Transverse colon (tissue), 4 donors: ENCODE results near the gene MICU2. TPM values are rescaled to one million over a fixed set of nuclear protein-coding genes. Genes with fewer than 3 reads are reported as not detected.

Experiments
- DNase-seq: peaks from one replicate; pipeline ENCODE4 v3.0.0-alpha.2; 2019
- H3K27ac ChIP-seq, 4 donors: fragments of 200-600 bp; sonication (generic); 2 replicates each; pipeline ENCODE4 v1.5.1; 2016 to 2018; ENCODE audit warnings: inconsistent platforms in 4 of 4
- H3K27me3 ChIP-seq: fragments of 200-600 bp; sonication (generic); 2 replicates; pipeline ENCODE4 v1.5.1; 2017; ENCODE audit warnings: inconsistent platforms
- H3K36me3 ChIP-seq, 4 donors: fragments of 200-600 bp; sonication (generic); 2 replicates each; pipeline ENCODE4 v1.5.1; 2017 to 2019; ENCODE audit warnings: inconsistent platforms in 4 of 4
- H3K4me1 ChIP-seq, 4 donors: fragments of 200-600 bp; sonication (generic); 2 replicates each; pipeline ENCODE4 v1.5.1; 2017 to 2020; ENCODE audit warnings: inconsistent platforms in 4 of 4
- H3K4me3 ChIP-seq, 4 donors: fragments of 200-600 bp; sonication (generic); 1 replicate in 1 of 4; 2 replicates in 3 of 4; pipeline versions ENCODE4 v1.5.1 to v1.6.1; 2017 to 2019; ENCODE audit warnings: inconsistent platforms in 4 of 4
- H3K9me3 ChIP-seq, 2 donors: fragments of 200-600 bp; sonication (generic); 2 replicates each; pipeline ENCODE4 v1.5.1; 2017 to 2019; ENCODE audit warnings: inconsistent platforms in 2 of 2
- EP300 ChIP-seq: sonication (generic); formaldehyde crosslinking; IDR thresholded peaks from one replicate; pipeline ENCODE4 v1.6.1; 2017; ENCODE audit warnings: antibody characterized with exemption, low read depth
- POLR2A ChIP-seq: fragments of 450-650 bp; IDR thresholded peaks from one replicate; pipeline ENCODE4 v1.6.1; 2016; ENCODE audit warnings: antibody characterized with exemption, mild to moderate bottlenecking, moderate library complexity
- POLR2AphosphoS5 ChIP-seq, 3 donors: sonication (generic); formaldehyde crosslinking; IDR thresholded peaks; one replicate each; pipeline ENCODE4 v1.6.1; 2016; ENCODE audit warnings: antibody characterized with exemption in 3 of 3
- WGBS, 2 donors: methylation state at CpG; one replicate each; pipeline ENCODE4 v1.1.5; 2018; ENCODE audit warnings: low coverage in 1 of 2; 5-methylcytosine and 5-hydroxymethylcytosine counted together
- in situ Hi-C, 4 donors: fragments of 200-750 bp; cut with MboI; loops; one replicate each; pipeline versions ENCODE4 v1.15.0 to v1.15.1; 2017; ENCODE audit warnings: low sequenced_read_pairs in 3 of 4, low pct_ligation_motif_present in 1 of 4, low pct_unique_long_range_greater_than_20kb in 1 of 4
- intact Hi-C: fragments of 100-400 bp; cut with DNase I; formaldehyde crosslinking; loops from one replicate; pipeline ENCODE4 v1.15.1; 2023; ENCODE audit warnings: low total_unique reads
- total RNA-seq, 4 donors: library from RNA; depleted of rRNA; stranded (reverse); fragments of >200 nt; gene quantifications; one replicate each; pipeline ENCODE4 v1.1.0, GENCODE V29; 2016
- TF ChIP-seq, protein P1 (sequence below), 5 experiments: fragments of 200-600 bp in 3 of 5; fragments of 450-650 bp in 2 of 5; sonication (generic) in 3 of 5; IDR thresholded peaks; 1 replicate in 2 of 5; 2 replicates in 3 of 5; pipeline ENCODE4 v1.5.1; 2016 to 2017; ENCODE audit warnings: antibody characterized with exemption in 5 of 5, inconsistent platforms in 3 of 5, mild to moderate bottlenecking in 2 of 5, moderate library complexity in 1 of 5

Gene MICU2
- total RNA-seq, 4 donors from 2014 or later: 48.8 to 101 (median 90.0) TPM

DNA sequence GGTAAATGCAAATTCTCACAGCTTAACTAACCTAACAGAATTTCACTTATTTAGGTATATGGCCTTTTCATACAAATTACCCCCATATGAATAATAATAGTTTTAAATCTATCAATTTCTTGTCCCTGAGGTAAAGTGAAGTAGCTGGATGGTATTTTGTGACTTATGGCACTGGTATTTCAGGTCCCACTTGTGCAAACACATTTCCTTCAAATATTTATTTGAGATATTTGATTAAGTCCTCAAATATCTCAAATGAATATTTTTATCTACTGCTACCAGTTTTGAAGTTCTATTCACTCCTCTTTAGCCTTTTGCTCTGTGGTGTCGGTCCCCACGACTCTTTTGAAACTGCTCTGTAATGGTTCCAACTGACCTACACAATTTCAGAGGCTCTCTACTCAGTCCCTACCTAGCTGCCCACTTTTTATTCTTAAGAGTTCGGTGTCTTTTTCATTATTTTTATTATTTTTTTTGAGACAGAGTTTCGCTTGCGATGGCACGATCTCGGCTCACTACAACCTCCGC is 85.3 kb downstream of the MICU2 start:
- Histone ChIP-seq H3K36me3 (no peaks in the 10 kb centered on the region), H3K27ac (no peak overlapping the region), H3K4me3 (no peak overlapping the region), H3K4me1 (no peaks in the 10 kb centered on the region), H3K9me3 (no peaks in the 10 kb centered on the region), H3K27me3 (no peaks in the 10 kb centered on the region)
- intact Hi-C loops (no loop called here), in situ Hi-C loops (no loop called here)
- WGBS, 2 donors: 87 to 100% methylated on average over 6 to 8 of the region's 8 CpGs
- no peak for DNase-seq
- TF ChIP-seq POLR2A (no peak), POLR2AphosphoS5 (IDR thresholded peaks at IDR 0.05) (no peak), EP300 (no peak)
- TF ChIP-seq, protein P1, sequence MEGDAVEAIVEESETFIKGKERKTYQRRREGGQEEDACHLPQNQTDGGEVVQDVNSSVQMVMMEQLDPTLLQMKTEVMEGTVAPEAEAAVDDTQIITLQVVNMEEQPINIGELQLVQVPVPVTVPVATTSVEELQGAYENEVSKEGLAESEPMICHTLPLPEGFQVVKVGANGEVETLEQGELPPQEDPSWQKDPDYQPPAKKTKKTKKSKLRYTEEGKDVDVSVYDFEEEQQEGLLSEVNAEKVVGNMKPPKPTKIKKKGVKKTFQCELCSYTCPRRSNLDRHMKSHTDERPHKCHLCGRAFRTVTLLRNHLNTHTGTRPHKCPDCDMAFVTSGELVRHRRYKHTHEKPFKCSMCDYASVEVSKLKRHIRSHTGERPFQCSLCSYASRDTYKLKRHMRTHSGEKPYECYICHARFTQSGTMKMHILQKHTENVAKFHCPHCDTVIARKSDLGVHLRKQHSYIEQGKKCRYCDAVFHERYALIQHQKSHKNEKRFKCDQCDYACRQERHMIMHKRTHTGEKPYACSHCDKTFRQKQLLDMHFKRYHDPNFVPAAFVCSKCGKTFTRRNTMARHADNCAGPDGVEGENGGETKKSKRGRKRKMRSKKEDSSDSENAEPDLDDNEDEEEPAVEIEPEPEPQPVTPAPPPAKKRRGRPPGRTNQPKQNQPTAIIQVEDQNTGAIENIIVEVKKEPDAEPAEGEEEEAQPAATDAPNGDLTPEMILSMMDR (IDR thresholded peaks at IDR 0.05): no peak

GRCh38 chr13:21517576-21517975 is 86.4 kb downstream of the MICU2 start:
- in situ Hi-C loops (no loop called here), intact Hi-C loops (no loop called here)
- TF ChIP-seq EP300 (no peak), POLR2A (no peak), POLR2AphosphoS5 (IDR thresholded peaks at IDR 0.05) (no peak)
- TF ChIP-seq, protein P1 (IDR thresholded peaks at IDR 0.05): no peak
- no peak for DNase-seq
- Histone ChIP-seq H3K27me3 (no peaks in the 10 kb centered on the region), H3K9me3 (no peaks in the 10 kb centered on the region), H3K36me3 (peaks cover 0 to 7% (median 0%) of the 10 kb centered on the region in 4 donors), H3K4me3 (no peak overlapping the region), H3K4me1 (no peaks in the 10 kb centered on the region), H3K27ac (no peak overlapping the region)
- WGBS, 2 donors: 91 to 100% methylated on average over 5 to 16 of the region's 16 CpGs

DNA sequence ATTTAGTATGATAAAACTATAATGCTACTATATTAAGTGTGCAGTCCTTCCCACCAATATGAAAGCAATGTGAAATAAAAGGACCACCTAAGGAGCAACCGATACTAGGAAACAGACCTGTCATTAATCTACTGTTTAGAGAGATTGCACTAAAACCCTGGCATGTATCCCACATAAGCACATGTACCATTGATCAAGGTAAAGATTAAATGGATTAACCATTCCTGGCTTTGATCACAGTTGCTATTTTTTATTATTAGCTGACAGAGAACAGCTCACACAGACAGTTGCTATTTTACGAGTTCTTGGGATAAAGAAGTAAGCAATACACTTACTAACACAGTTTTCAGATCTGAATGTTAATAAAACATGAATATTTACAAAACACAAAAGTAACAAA is 87.2 kb downstream of the MICU2 start:
- Histone ChIP-seq H3K4me3 (no peak overlapping the region), H3K9me3 (no peaks in the 10 kb centered on the region), H3K27ac (no peak overlapping the region), H3K27me3 (no peaks in the 10 kb centered on the region), H3K36me3 (peaks cover 0 to 8% (median 0%) of the 10 kb centered on the region in 4 donors), H3K4me1 (no peaks in the 10 kb centered on the region)
- intact Hi-C loops: no loop called here
- TF ChIP-seq, protein P1 (IDR thresholded peaks at IDR 0.05): no peak
- TF ChIP-seq EP300: no peak
- no peak for TF ChIP-seq POLR2A
- TF ChIP-seq POLR2AphosphoS5 (IDR thresholded peaks at IDR 0.05): no peak
- in situ Hi-C loops: no loop called here
- DNase-seq: no peak
- 93 to 97% methylated on average over 2 of the region's 2 CpGs for WGBS, 2 donors

DNA sequence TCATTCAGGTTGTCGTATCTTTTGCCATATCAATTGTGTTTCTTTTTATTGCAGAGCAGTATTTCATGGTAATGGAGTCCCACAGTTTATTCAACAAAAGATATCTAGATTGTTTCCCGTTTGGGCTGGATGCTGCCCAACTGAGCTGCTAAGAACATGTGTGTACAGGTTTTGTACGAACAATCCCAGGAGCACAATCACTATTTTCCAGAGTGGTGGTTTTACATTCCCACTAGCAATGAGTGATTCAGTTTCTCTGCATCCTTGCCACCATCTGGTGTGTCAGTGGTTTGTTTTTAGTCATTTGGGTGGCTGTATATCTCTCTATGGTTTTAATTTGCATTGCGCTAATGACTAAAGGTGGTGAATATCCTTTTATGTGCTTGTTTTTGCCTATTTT is 92.1 kb downstream of the MICU2 start:
- TF ChIP-seq POLR2A (no peak), POLR2AphosphoS5 (IDR thresholded peaks at IDR 0.05) (no peak), EP300 (no peak)
- TF ChIP-seq, protein P1 (IDR thresholded peaks at IDR 0.05): no peak
- Histone ChIP-seq H3K4me1 (no peaks in the 10 kb centered on the region), H3K27ac (no peak overlapping the region), H3K9me3 (no peaks in the 10 kb centered on the region), H3K36me3 (peaks cover 0 to 22% (median 4%) of the 10 kb centered on the region in 4 donors), H3K27me3 (no peaks in the 10 kb centered on the region), H3K4me3 (no peak overlapping the region)
- in situ Hi-C loops (no loop called here), intact Hi-C loops (no loop called here)
- 74 to 79% methylated on average over 4 of the region's 4 CpGs for WGBS, 2 donors
- no peak for DNase-seq
